HG02852 (cell line): ENCODE results near the gene TMEM266.

Experiments used
- ATAC-seq: cut with Tn5 transposase; IDR thresholded peaks from one replicate; pipeline ENCODE4 v1.9.1; 2021; ENCODE audit warnings: mild to moderate bottlenecking, moderate library complexity; ENCODE audit not compliant: unreplicated experiment

TMEM266 gene

GRCh38 chr15:76199106-76200082 lies 139.6 kb downstream of the TMEM266 start:
- ATAC-seq = no peak

- no peak for ATAC-seq
These were observed 140.3 kb downstream of the TMEM266 start for GRCh38 chr15:76200083-76200465.

- no peak for ATAC-seq
These were observed 140.9 kb downstream of the TMEM266 start for GRCh38 chr15:76200641-76201105.

DNA sequence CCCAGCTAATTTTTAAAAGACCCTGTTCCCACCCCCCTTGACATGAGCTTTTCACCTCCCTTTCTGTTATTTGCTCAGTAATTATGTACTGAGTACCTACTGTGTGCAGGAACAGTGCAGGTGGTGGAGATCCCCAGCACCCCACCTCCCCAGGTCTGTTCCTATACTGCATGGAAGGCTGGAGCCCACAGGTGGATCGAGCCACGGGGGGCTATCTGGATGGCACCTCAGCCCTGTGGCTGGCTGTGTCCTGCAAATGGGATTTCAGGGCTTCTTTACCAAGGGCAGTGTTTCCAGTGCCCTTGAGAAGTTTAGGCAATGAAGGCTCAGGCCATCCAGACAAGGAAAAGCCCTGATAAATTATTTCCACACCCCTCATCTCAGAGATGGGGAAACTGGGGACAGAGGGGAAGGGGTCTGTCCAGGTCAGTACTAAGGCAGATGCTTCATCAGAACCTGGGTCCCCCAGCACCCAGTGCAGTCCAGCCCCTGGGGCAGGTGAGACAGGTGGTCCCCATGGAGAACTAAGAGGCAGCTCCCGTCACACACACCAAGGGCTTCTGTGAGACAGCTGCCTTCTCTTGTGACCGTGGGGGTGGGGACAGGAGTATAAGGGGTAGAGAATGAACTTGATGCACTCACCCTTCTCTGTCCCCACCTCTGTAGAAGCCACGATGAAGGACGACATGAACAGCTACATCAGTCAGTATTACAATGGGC lies 141.9 kb downstream of the TMEM266 start:
- no peak for ATAC-seq

- no peak for ATAC-seq
These were observed 143.7 kb downstream of the TMEM266 start for GRCh38 chr15:76203346-76204108.

GRCh38 chr15:76204109-76204845 lies 144.5 kb downstream of the TMEM266 start:
- no peak for ATAC-seq

DNA sequence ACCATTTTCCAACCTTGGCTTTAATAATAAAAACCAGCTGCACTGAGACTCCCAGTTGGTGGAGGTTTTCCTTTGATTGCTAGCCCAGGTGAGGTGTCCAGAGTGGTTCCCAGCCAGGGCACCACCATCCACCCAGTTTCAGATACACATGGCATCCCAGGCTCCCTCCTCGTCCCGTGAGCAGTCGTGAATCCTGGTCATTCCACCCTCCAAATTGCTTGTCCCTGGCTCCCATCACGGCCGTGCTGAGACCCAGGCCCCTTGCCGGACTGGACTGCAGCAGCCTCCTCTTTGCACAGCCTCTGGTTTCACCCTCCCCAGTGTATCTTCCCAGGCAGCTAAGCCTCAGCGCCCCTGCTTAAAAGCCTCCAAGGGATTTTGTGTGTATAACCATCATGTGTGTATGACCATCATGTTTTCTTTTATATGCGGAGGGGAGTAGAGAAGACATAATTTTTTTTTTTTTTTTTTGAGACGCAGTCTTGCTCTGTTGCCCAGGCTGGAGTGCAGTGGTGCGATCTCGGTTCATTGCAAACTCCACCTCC lies 145.2 kb downstream of the TMEM266 start:
- ATAC-seq = no peak

DNA sequence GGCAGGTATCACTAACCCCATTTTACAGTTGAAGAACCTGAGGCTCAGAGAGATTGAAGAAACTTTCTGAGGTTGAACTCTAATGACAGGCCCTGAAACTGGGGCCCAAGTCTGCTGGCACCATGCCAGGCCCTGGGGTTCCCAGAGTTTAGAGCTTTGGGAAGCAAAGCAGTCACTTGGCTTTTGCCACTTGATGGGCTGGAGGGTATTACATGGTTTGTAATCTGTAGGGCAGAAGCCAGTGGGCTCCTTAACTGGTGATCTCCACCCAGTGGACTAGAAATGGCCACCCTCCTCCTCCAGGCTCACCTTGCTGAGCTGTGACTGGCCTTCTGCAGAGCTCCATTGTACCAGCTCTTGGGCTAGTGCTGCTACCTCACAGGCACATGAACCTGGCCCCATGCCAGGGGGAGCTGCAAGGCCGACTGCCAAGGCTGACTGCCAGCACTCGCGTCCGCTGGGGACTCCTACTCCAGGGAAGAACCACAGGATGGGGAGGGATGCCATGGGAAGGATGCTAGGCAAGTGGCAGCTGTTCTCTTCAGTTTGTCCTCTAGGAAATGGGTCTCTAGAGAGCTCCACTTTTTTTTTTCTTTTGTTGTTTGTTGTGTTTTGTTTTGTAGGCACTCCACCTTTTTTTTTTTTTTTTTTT lies 146.7 kb downstream of the TMEM266 start:
- ATAC-seq = no peak

GRCh38 chr15:76208084-76208785 lies 148.4 kb downstream of the TMEM266 start:
- ATAC-seq = no peak

GRCh38 chr15:76208786-76209424 lies 149.1 kb downstream of the TMEM266 start:
- no peak for ATAC-seq

- no peak for ATAC-seq
These were observed 149.7 kb downstream of the TMEM266 start for GRCh38 chr15:76209523-76209922.

- no peak for ATAC-seq
These were observed 150.2 kb downstream of the TMEM266 start for GRCh38 chr15:76209942-76210341.

- ATAC-seq = no peak
These were observed 155.8 kb downstream of the TMEM266 start for GRCh38 chr15:76215634-76216033.

DNA sequence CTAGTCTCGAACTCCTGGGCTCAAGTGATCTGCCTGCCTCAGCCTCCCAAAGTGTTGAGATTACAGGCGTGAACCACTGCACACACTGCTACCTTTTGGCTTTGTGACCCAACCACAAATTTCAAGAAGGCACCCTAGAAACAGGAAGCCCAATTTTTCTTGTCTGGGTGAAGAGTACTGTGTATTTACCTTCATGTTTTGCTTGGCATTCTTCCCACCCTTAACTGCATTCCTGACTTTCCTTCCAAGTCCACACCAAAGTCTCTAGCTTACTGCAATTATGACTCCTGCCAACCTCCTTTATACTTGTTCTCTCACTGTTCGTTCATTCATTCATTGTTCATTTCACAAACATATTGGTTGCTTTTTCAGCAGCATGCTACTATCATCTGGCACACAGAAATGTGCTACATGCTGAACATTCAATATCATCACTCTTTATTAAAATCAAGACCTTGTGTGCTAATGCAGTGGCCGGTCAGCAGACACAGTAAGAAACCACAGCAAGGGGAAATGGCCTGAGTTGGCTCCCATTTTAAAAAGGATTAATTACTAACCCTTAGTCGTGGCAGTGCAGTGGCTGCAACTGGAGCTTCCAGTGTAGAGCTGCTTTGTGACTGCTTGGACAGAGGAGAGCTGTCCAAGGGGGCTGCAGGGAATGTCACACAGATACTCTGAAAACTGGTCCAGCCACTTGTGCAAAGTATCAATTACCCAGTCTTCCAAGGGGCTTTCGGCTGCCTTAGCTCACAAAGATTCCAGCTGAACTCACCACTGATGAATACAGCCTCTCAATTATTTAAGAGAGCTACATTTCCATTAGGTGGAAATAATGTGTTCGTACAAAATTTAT lies 157.5 kb downstream of the TMEM266 start:
- no peak for ATAC-seq

DNA sequence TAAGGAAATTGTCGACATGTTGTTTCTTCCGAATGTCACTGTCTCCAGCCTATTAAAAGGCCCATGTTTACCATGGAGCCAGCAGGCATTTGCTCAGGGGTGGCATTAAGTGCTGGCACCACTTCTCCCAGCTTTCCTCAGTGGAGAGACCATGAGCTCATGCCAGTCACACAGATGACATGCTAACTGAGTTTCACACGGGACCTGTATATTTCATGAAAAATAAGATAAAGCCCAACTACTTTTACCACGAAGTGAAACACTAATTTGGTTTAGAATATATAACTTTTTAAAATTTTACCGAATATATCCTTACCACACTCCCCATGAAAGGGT lies 158.1 kb downstream of the TMEM266 start:
- ATAC-seq = no peak

GRCh38 chr15:76221085-76221767 lies 161.4 kb downstream of the TMEM266 start:
- no peak for ATAC-seq

GRCh38 chr15:76222159-76222558 lies 162.4 kb downstream of the TMEM266 start:
- ATAC-seq = no peak
